ENCODE results near the gene SLC25A43.

- TF ChIP-seq EZH2phosphoT487 (IDR thresholded peaks at IDR 0.05; ENCODE audit: insufficient read depth, low read depth) (no peak), EZH2 (IDR thresholded peaks at IDR 0.05; ENCODE audit: insufficient read depth, poor library complexity, severe bottlenecking) (no peak)
These were observed 79.4 kb downstream of the SLC25A43 start for GRCh38 chrX:119478504-119478903.
